Measurements from ENCODE around the gene DENND6A. TPM values are rescaled to one million over a fixed set of nuclear protein-coding genes. Genes with fewer than 3 reads are reported as not detected.
"Not testable (repeated sequence)": the region's sequence is repeated elsewhere in the genome, so short reads cannot be mapped to it uniquely, and the experiment has no call there.

The DENND6A gene
- total RNA-seq, 6 donors from 2014 or later, result 11.7 to 67.6 (median 23.8) TPM

DNA sequence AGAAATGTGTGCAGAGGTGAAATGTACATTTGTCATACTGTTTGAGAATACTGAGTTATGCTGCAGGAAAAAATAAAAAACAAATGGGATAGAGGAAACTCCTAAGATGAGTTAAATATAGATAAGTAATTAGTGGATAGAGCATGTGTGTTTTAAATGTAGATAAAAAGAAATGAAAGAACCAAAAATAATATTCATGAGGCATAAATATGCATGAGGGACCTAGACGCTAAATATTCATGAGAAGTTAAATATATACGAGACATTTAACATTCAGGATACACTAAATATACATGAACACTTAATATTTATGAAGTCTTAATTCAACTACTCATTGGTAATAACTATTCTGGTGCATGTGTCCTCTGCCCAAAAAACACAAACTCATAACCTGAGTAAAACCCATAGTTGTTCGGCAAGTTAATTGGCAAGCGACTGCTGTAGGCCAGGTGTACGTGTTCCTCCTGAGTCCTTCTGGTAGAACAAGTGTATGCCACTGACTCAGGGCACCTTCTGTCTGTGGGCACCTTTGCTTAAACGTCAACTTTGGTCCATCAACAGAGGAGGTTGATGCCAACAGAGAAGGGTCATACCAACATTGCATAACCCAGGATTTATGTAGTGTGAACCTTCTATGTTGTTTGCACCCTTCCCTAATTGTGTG lies 24.5 kb upstream of the DENND6A start:
- ATAC-seq (ENCODE audit: low FRiP score in 2 of 2), result no peak

DNA sequence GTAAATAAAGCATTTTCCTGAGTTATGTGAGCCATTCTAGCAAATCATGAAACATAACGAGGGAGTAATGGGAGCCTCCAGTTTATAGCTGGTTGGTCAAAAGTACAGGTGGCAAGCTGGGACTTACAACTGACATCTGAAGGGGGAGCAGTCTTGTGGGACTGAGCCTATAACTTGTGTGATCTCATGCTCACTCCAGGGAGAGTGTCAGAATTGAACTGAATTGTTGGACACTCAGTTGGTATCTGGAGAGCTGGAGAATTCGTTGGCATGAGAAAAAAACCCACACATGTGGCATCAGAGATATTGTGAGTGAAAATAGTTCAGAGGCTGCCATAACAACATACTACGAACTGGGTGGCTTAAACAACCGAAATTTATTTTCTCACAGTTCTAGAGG lies 22.8 kb upstream of the DENND6A start:
- TF ChIP-seq EP300 (IDR thresholded peaks at IDR 0.05) (no peak), POLR2AphosphoS5 (IDR thresholded peaks at IDR 0.05) (no peak), CTCF (IDR thresholded peaks at IDR 0.05) (no peak), POLR2A (IDR thresholded peaks at IDR 0.05) (no peak)
- DNase-seq, result no peak
- no peak for ATAC-seq (ENCODE audit: low FRiP score in 2 of 2)
- Histone ChIP-seq H3K9me3 (no peaks in the 10 kb centered on the region), H3K4me3 (no peak overlapping the region), H3K4me1 (no peaks in the 10 kb centered on the region), H3K36me3 (no peaks in the 10 kb centered on the region), H3K27ac (no peak overlapping the region), H3K27me3 (no peaks in the 10 kb centered on the region)
- WGBS, 2 donors, result 84 to 89% methylated on average over 4 of the region's 4 CpGs

More for the DNA sequence above, 24.5 kb upstream of the DENND6A start:
- no peak for TF ChIP-seq CTCF (IDR thresholded peaks at IDR 0.05)
- TF ChIP-seq POLR2A (IDR thresholded peaks at IDR 0.05), result no peak
- no peak for TF ChIP-seq EP300 (IDR thresholded peaks at IDR 0.05)
- no peak for TF ChIP-seq POLR2AphosphoS5 (IDR thresholded peaks at IDR 0.05)
- H3K4me1 ChIP-seq, result no peaks in the 10 kb centered on the region
- no peak for DNase-seq
- 90 to 92% methylated on average over 6 of the region's 6 CpGs for WGBS, 2 donors
- H3K4me3 ChIP-seq, result no peak overlapping the region
- H3K9me3 ChIP-seq, result no peaks in the 10 kb centered on the region
- no peaks in the 10 kb centered on the region for H3K36me3 ChIP-seq
- H3K27ac ChIP-seq, result no peak overlapping the region
- H3K27me3 ChIP-seq, result no peaks in the 10 kb centered on the region

DNA sequence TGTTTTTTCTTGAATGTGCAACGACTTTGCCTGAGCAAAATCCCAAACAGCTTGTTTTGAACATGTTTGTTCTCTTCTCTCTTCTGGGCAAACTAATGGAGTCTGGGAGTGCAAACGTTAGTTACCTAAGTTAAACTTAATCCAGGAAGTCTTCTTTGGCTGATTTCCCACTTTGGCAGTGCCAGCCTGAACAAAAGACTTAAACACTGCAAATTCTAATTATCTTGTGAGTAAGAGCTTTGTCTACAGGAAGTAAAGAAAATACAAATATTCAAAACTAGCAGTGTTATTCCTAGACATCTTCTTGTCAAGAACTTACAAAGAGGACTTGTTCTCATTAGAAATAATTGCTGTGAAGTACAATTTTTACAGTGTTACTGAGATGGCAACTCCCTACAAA lies 16.7 kb upstream of the DENND6A start:
- no peak for DNase-seq
- Histone ChIP-seq H3K27me3 (no peaks in the 10 kb centered on the region), H3K4me1 (peaks cover 0 to 4% (median 0%) of the 10 kb centered on the region in 4 donors), H3K36me3 (no peaks in the 10 kb centered on the region), H3K27ac (no peak overlapping the region), H3K9me3 (no peaks in the 10 kb centered on the region), H3K4me3 (no peak overlapping the region)
- no peak for TF ChIP-seq POLR2A (IDR thresholded peaks at IDR 0.05)
- no peak for TF ChIP-seq EP300 (IDR thresholded peaks at IDR 0.05)
- no peak for TF ChIP-seq CTCF (IDR thresholded peaks at IDR 0.05)
- TF ChIP-seq POLR2AphosphoS5 (IDR thresholded peaks at IDR 0.05), result no peak
- WGBS, 2 donors, result 10 to 11% methylated on average over 2 of the region's 2 CpGs
- no peak for ATAC-seq (ENCODE audit: low FRiP score in 2 of 2)

DNA sequence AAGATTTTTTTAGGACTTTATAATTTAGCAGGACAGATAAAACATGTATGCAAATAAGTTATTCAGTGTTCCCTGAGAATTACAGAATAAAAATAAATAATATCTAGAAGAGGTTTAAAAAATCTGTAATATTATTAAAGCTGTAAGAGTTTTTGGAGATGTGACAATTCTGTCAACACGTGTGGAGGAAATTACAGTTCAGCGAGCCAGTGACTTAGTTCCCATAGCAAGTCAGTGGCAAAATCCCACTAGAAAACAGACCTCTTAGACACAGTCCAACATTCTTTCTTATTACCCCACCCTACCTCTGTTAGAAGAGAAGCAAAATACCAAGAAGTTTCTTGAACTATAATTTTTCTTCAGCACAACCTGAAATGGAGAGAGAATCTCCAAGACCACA lies 16.2 kb upstream of the DENND6A start:
- Histone ChIP-seq H3K36me3 (no peaks in the 10 kb centered on the region), H3K4me1 (peaks cover 0 to 4% (median 0%) of the 10 kb centered on the region in 4 donors), H3K9me3 (no peaks in the 10 kb centered on the region), H3K27ac (no peak overlapping the region), H3K4me3 (no peak overlapping the region), H3K27me3 (no peaks in the 10 kb centered on the region)
- TF ChIP-seq POLR2AphosphoS5 (IDR thresholded peaks at IDR 0.05) (no peak), EP300 (IDR thresholded peaks at IDR 0.05) (no peak), POLR2A (IDR thresholded peaks at IDR 0.05) (no peak), CTCF (IDR thresholded peaks at IDR 0.05) (no peak)
- no peak for DNase-seq
- ATAC-seq (ENCODE audit: low FRiP score in 2 of 2), result no peak
- 10 to 19% methylated on average over 2 of the region's 2 CpGs for WGBS, 2 donors

DNA sequence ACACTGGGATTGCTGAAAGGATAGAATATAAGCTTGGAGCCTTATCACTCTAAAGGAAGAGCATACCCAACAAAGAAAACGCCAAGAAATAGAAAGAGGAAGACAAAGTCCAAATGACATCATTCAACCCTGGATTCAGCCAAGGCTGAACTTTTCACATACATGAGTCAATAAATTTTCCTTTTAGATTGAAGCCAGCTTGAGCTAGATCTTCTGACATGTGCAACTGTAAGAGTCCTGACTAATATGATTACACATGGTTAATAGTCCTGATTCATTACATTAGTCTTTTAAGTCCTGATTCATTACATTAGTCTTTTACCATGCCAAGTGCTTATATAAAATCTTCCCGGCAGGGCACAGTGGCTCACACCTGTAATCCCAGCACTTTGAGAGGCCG lies 13.6 kb upstream of the DENND6A start:
- Histone ChIP-seq H3K4me3 (no peak overlapping the region), H3K9me3 (no peaks in the 10 kb centered on the region), H3K27me3 (no peaks in the 10 kb centered on the region), H3K36me3 (no peaks in the 10 kb centered on the region), H3K27ac (no peak overlapping the region), H3K4me1 (peaks cover 0 to 4% (median 0%) of the 10 kb centered on the region in 4 donors)
- WGBS, 2 donors, result 76 to 79% methylated on average over 3 of the region's 3 CpGs
- DNase-seq (no peak), ATAC-seq (ENCODE audit: low FRiP score in 2 of 2) (peak in 1 of 2 donors; percentile 75)
- no peak for TF ChIP-seq POLR2A (IDR thresholded peaks at IDR 0.05)
- TF ChIP-seq POLR2AphosphoS5 (IDR thresholded peaks at IDR 0.05), result no peak

GRCh38 chr3:57705351-57705750 lies 12.5 kb upstream of the DENND6A start:
- not testable (repeated sequence) for H3K27me3 ChIP-seq; DNase-seq; ATAC-seq (ENCODE audit: low FRiP score in 2 of 2); H3K9me3 ChIP-seq; H3K36me3 ChIP-seq; H3K27ac ChIP-seq; H3K4me1 ChIP-seq; H3K4me3 ChIP-seq
- 90 to 91% methylated on average over 3 of the region's 3 CpGs for WGBS, 2 donors

Measured in upper lobe of left lung (tissue), 6 donors.